Bronchial epithelial cell (primary cell): ENCODE results near the gene BCAS4. TPM values are rescaled to one million over a fixed set of nuclear protein-coding genes. Genes with fewer than 3 reads are reported as not detected.

Source experiments
- DNase-seq: peaks from one replicate; pipeline ENCODE4 v3.0.0-alpha.2; 2010; ENCODE audit warnings: low read depth
- FAIRE-seq: peaks from 2 replicates; lab custom pipeline; 2011; peaks lifted over from hg19 to GRCh38; lab: Jason Lieb, UNC
- H3K27me3 ChIP-seq: 2 replicates; pipeline ENCODE4 v1.5.1; 2011; ENCODE audit warnings: low read length; ENCODE audit not compliant: control insufficient read depth, insufficient read depth
- H3K36me3 ChIP-seq: 2 replicates; pipeline ENCODE4 v1.5.1; 2011; ENCODE audit warnings: low read length; ENCODE audit not compliant: control insufficient read depth, insufficient read depth
- H3K4me3 ChIP-seq: 2 replicates; pipeline ENCODE4 v1.5.1; 2011; ENCODE audit warnings: mild to moderate bottlenecking, low read depth, low read length, control low read depth
- CTCF ChIP-seq: IDR thresholded peaks from 2 replicates; pipeline ENCODE4 v1.5.1; 2011; ENCODE audit warnings: mild to moderate bottlenecking, moderate library complexity, low read length, control low read depth, inconsistent platforms; ENCODE audit not compliant: insufficient read depth, severe bottlenecking
- total RNA-seq: library from RNA; depleted of rRNA; stranded (reverse); fragments of >200 nt; gene quantifications from 2 replicates; pipeline ENCODE4 v1.2.1, GENCODE V29; 2014

Gene BCAS4
- total RNA-seq, 1 donor from 2014 or later, result 5.5 TPM

GRCh38 chr20:50823319-50823718 is 28.5 kb downstream of the BCAS4 start:
- Histone ChIP-seq H3K4me3 (no peak overlapping the region), H3K27me3 (no peaks in the 10 kb centered on the region), H3K36me3 (no peaks in the 10 kb centered on the region)
- DNase-seq (no peak), FAIRE-seq (no peak)
- no peak for TF ChIP-seq CTCF

GRCh38 chr20:50824137-50824536 is 29.3 kb downstream of the BCAS4 start:
- no peak for FAIRE-seq
- no peaks in the 10 kb centered on the region for H3K27me3 ChIP-seq
- no peak overlapping the region for H3K4me3 ChIP-seq
- H3K36me3 ChIP-seq, result no peaks in the 10 kb centered on the region
- peak; percentile 35 for DNase-seq
- TF ChIP-seq CTCF, result no peak

GRCh38 chr20:50826121-50826520 is 31.3 kb downstream of the BCAS4 start:
- H3K4me3 ChIP-seq, result no peak overlapping the region
- H3K27me3 ChIP-seq, result no peaks in the 10 kb centered on the region
- no peak for DNase-seq
- H3K36me3 ChIP-seq, result no peaks in the 10 kb centered on the region
- FAIRE-seq, result no peak
- TF ChIP-seq CTCF, result no peak

- no peak for FAIRE-seq
- no peaks in the 10 kb centered on the region for H3K36me3 ChIP-seq
- no peak overlapping the region for H3K4me3 ChIP-seq
- no peaks in the 10 kb centered on the region for H3K27me3 ChIP-seq
- no peak for TF ChIP-seq CTCF
- DNase-seq, result no peak
These were observed 33.7 kb downstream of the BCAS4 start for GRCh38 chr20:50828363-50829136.

- no peaks in the 10 kb centered on the region for H3K27me3 ChIP-seq
- H3K36me3 ChIP-seq, result no peaks in the 10 kb centered on the region
- FAIRE-seq (no peak), DNase-seq (no peak)
- H3K4me3 ChIP-seq, result no peak overlapping the region
- TF ChIP-seq CTCF, result no peak
These were observed 36.8 kb downstream of the BCAS4 start for GRCh38 chr20:50831622-50832021.

GRCh38 chr20:50834599-50835005 is 39.7 kb downstream of the BCAS4 start:
- DNase-seq (peak; percentile 63), FAIRE-seq (no peak)
- TF ChIP-seq CTCF, result no peak
- Histone ChIP-seq H3K27me3 (no peaks in the 10 kb centered on the region), H3K36me3 (no peaks in the 10 kb centered on the region), H3K4me3 (no peak overlapping the region)
